SIG-M5 treated with dmso at 0.1 percent for 504 hours (cell line): ENCODE measurements around the gene USP34.
"Not testable (repeated sequence)": the region's sequence is repeated elsewhere in the genome, so short reads cannot be mapped to it uniquely, and the experiment has no call there.

Experiments
- DNase-seq: peaks from one replicate; lab custom pipeline; 2025; ENCODE audit not compliant: unreplicated experiment; lab: John Stamatoyannopoulos, UW

Gene USP34

GRCh38 chr2:61165082-61165481, 305.8 kb downstream of the USP34 start:
- not testable (repeated sequence) for DNase-seq

GRCh38 chr2:61162721-61163120, 308.2 kb downstream of the USP34 start:
- no peak for DNase-seq

GRCh38 chr2:61161888-61162287, 309.0 kb downstream of the USP34 start, which contains the start of gene C2orf74:
Gene C2orf74, plus strand, starts transcription at chr2:61162188. Its CDS starts 327 bp downstream, at chr2:61162515.
- no peak for DNase-seq

- peak; percentile 39 for DNase-seq
Measured at GRCh38 chr2:61158356-61158955, 312.4 kb downstream of the USP34 start.

- DNase-seq, result no peak
Measured at GRCh38 chr2:61157371-61158003, 313.4 kb downstream of the USP34 start.

- no peak for DNase-seq
Measured at GRCh38 chr2:61151436-61151835, 319.5 kb downstream of the USP34 start.

- DNase-seq, result no peak
Measured at GRCh38 chr2:61149074-61149473, 321.8 kb downstream of the USP34 start.

GRCh38 chr2:61148091-61148490, 322.8 kb downstream of the USP34 start:
- not testable (repeated sequence) for DNase-seq

- DNase-seq, result no peak
Measured at GRCh38 chr2:61145990-61146389, 324.9 kb downstream of the USP34 start.

- DNase-seq, result peak; percentile 72
Measured at GRCh38 chr2:61144697-61145268, 326.1 kb downstream of the USP34 start.

- no peak for DNase-seq
Measured at GRCh38 chr2:61141151-61141550, 329.7 kb downstream of the USP34 start.

- DNase-seq, result no peak
Measured at GRCh38 chr2:61138859-61139258, 332.0 kb downstream of the USP34 start.
